ENCODE results near the gene ATP10B. TPM values are rescaled to one million over a fixed set of nuclear protein-coding genes. Genes with fewer than 3 reads are reported as not detected.

ATP10B gene
- total RNA-seq, 3 donors from 2014 or later (not counting 1 experiment from before 2014, with no cell fraction given), result not detected

DNA sequence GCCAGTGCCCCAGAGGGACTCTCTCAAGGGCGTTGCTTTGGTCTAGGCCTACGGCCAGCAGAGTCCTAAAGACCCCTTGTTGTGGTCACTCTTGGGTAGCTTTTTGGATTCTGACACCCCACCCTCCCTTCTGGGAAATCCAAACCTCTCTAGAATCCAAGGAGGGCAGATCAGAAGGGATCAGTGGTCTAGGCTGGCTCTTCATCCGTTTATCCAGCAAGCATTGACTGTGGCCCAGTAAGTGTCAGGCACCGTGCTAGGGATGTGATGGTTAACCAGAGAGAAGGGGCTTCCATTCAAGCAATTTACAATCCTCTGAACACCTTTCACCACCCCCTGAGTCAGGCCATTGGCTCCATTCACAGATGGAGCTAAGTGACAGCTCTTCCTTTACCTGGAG lies 249.3 kb downstream of the ATP10B start:
- Histone ChIP-seq H3K9me3 (ENCODE audit: control insufficient read depth, insufficient read depth, low read length) (no peaks in the 10 kb centered on the region), H3K4me3 (ENCODE audit: low read length) (no peak overlapping the region), H3K4me1 (ENCODE audit: control insufficient read depth, insufficient read depth, low read length) (no peaks in the 10 kb centered on the region), H3K27ac (ENCODE audit: low read length) (no peak overlapping the region), H3K36me3 (ENCODE audit: control insufficient read depth, insufficient read depth, low read length) (no peaks in the 10 kb centered on the region), H3K27me3 (ENCODE audit: control insufficient read depth, insufficient read depth, low read length) (no peaks in the 10 kb centered on the region)
- Mint-ChIP-seq H3K36me3 (no peaks in the 10 kb centered on the region), H3K27ac (no peak overlapping the region), H3K27me3 (ENCODE audit: low read depth in 2 of 2) (no peaks in the 10 kb centered on the region), H3K4me3 (no peak overlapping the region), H3K9me3 (no peaks in the 10 kb centered on the region), H3K4me1 (no peaks in the 10 kb centered on the region)
- ATAC-seq (no peak), DNase-seq (no peak)
- 86% methylated on average over 4 of the region's 4 CpGs for WGBS (ENCODE audit: insufficient coverage)
- intact Hi-C loops (cut with micrococcal nuclease), result no loop called here
- TF ChIP-seq, protein P1, sequence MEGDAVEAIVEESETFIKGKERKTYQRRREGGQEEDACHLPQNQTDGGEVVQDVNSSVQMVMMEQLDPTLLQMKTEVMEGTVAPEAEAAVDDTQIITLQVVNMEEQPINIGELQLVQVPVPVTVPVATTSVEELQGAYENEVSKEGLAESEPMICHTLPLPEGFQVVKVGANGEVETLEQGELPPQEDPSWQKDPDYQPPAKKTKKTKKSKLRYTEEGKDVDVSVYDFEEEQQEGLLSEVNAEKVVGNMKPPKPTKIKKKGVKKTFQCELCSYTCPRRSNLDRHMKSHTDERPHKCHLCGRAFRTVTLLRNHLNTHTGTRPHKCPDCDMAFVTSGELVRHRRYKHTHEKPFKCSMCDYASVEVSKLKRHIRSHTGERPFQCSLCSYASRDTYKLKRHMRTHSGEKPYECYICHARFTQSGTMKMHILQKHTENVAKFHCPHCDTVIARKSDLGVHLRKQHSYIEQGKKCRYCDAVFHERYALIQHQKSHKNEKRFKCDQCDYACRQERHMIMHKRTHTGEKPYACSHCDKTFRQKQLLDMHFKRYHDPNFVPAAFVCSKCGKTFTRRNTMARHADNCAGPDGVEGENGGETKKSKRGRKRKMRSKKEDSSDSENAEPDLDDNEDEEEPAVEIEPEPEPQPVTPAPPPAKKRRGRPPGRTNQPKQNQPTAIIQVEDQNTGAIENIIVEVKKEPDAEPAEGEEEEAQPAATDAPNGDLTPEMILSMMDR (IDR thresholded peaks at IDR 0.05), result no peak

DNA sequence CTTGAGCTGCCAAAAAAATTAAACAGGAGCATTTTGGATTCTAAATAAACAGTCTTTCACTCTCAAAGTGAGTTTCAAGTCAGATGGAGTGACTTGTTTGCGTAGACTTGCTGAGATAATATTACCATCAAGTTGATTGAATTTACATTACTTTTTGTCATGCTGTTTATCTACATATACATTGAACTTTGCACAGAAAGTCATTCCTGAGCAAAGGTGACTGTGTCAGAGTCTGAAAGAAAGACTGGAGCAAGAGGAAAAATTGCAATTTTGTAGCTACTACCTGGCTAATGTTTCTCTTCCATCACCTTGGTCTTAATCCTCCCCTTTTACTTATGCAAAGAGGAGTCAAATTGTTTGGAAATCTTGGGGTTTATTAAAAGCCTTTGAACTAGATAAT lies 251.0 kb downstream of the ATP10B start:
- 100% methylated on average over 1 of the region's 1 CpG for WGBS (ENCODE audit: insufficient coverage)
- TF ChIP-seq, protein P1 (IDR thresholded peaks at IDR 0.05), result no peak
- Histone ChIP-seq H3K36me3 (ENCODE audit: control insufficient read depth, insufficient read depth, low read length) (no peaks in the 10 kb centered on the region), H3K27me3 (ENCODE audit: control insufficient read depth, insufficient read depth, low read length) (no peaks in the 10 kb centered on the region), H3K4me3 (ENCODE audit: low read length) (no peak overlapping the region), H3K9me3 (ENCODE audit: control insufficient read depth, insufficient read depth, low read length) (no peaks in the 10 kb centered on the region), H3K27ac (ENCODE audit: low read length) (no peak overlapping the region), H3K4me1 (ENCODE audit: control insufficient read depth, insufficient read depth, low read length) (no peaks in the 10 kb centered on the region)
- H3K4me1 Mint-ChIP-seq, result no peaks in the 10 kb centered on the region
- H3K27ac Mint-ChIP-seq, result no peak overlapping the region
- no peak overlapping the region for H3K4me3 Mint-ChIP-seq
- ATAC-seq (no peak), DNase-seq (no peak)
- no peaks in the 10 kb centered on the region for H3K9me3 Mint-ChIP-seq
- no peaks in the 10 kb centered on the region for H3K36me3 Mint-ChIP-seq
- intact Hi-C loops (cut with micrococcal nuclease), result no loop called here
- H3K27me3 Mint-ChIP-seq (ENCODE audit: low read depth in 2 of 2), result no peaks in the 10 kb centered on the region

DNA sequence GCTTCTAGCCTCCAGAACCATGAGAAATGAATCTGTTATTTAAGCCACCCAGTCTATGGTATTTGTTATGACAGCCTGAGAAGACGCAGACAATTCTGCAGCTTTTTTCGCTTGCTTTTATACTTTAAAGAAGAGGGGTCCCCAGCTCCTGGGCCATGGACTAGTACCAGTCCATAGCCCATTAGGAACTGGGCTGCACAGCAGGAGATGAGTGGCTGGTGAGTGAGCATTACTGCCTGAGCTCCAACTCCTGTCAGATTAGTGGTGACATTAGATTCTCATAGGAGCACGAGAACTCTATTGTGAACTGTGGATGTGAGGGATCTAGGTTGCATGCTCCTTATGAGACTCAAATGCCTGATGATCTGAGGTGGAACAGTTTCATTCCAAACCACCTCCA lies 278.7 kb downstream of the ATP10B start:
- no peaks in the 10 kb centered on the region for H3K9me3 ChIP-seq (ENCODE audit: control insufficient read depth, insufficient read depth, low read length)
- Mint-ChIP-seq H3K4me3 (no peak overlapping the region), H3K36me3 (no peaks in the 10 kb centered on the region), H3K4me1 (no peaks in the 10 kb centered on the region), H3K9me3 (no peaks in the 10 kb centered on the region), H3K27me3 (ENCODE audit: low read depth in 2 of 2) (peaks cover 8 to 12% of the 10 kb centered on the region in 2 donors), H3K27ac (no peak overlapping the region)
- ATAC-seq (no peak), DNase-seq (no peak)
- H3K4me1 ChIP-seq (ENCODE audit: control insufficient read depth, insufficient read depth, low read length), result no peaks in the 10 kb centered on the region
- WGBS (ENCODE audit: insufficient coverage), result 86% methylated on average over 3 of the region's 3 CpGs
- intact Hi-C loops (cut with micrococcal nuclease), result no loop called here
- no peak overlapping the region for H3K4me3 ChIP-seq (ENCODE audit: low read length)
- TF ChIP-seq, protein P1 (IDR thresholded peaks at IDR 0.05), result no peak
- no peaks in the 10 kb centered on the region for H3K27me3 ChIP-seq (ENCODE audit: control insufficient read depth, insufficient read depth, low read length)
- H3K36me3 ChIP-seq (ENCODE audit: control insufficient read depth, insufficient read depth, low read length), result no peaks in the 10 kb centered on the region
- no peak overlapping the region for H3K27ac ChIP-seq (ENCODE audit: low read length)

DNA sequence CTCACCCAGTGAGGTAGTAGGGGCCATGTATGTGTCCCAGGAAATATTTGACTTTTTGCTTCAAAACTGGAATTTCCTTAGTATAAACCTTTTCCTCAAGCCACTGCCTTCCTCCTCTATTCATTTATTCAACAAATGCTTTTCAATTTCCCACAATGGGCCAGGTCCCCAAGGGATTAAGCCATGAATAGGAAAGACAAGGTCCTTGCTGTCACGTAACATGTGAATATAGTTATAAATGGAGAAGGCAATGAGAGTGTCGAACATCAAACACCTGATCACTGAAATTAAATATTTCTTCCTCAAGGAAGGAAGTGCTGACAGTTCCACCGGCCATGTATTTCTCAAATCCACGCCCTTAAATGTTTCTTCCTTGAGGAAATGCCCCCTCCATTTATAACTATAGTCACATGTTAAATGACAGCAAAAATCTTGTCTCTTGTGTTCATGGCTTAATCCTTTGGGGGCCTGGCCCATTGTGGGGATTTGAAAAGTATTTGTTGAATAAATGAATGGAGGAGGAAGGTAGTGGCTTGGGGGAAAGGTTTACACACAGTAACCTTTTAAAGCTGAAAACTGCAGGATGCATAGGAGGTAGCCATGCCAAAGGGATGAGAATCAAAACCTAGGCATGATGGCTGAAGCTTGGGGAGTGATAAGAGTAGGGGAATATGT lies 284.8 kb downstream of the ATP10B start:
- Mint-ChIP-seq H3K27ac (no peak overlapping the region), H3K4me1 (no peaks in the 10 kb centered on the region), H3K27me3 (ENCODE audit: low read depth in 2 of 2) (peaks cover 0 to 3% of the 10 kb centered on the region in 2 donors), H3K4me3 (no peak overlapping the region), H3K9me3 (no peaks in the 10 kb centered on the region), H3K36me3 (no peaks in the 10 kb centered on the region)
- Histone ChIP-seq H3K36me3 (ENCODE audit: control insufficient read depth, insufficient read depth, low read length) (no peaks in the 10 kb centered on the region), H3K9me3 (ENCODE audit: control insufficient read depth, insufficient read depth, low read length) (no peaks in the 10 kb centered on the region), H3K4me3 (ENCODE audit: low read length) (no peak overlapping the region), H3K4me1 (ENCODE audit: control insufficient read depth, insufficient read depth, low read length) (no peaks in the 10 kb centered on the region), H3K27me3 (ENCODE audit: control insufficient read depth, insufficient read depth, low read length) (no peaks in the 10 kb centered on the region), H3K27ac (ENCODE audit: low read length) (no peak overlapping the region)
- DNase-seq, result no peak
- no peak for ATAC-seq
- intact Hi-C loops (cut with micrococcal nuclease), result no loop called here
- TF ChIP-seq, protein P1 (IDR thresholded peaks at IDR 0.05), result no peak
- WGBS (ENCODE audit: insufficient coverage), result 90% methylated on average over 3 of the region's 4 CpGs

All from natural killer cell (primary cell).